Measurements from ENCODE around the gene RGS9. TPM values are rescaled to one million over a fixed set of nuclear protein-coding genes. Genes with fewer than 3 reads are reported as not detected.
"Not testable (repeated sequence)": the region's sequence is repeated elsewhere in the genome, so short reads cannot be mapped to it uniquely, and the experiment has no call there.

Gene RGS9
- total RNA-seq, 2 experiments from 2014 or later, result 2.8 to 3.5 TPM

GRCh38 chr17:65172496-65173136 lies 35.4 kb downstream of the RGS9 start:
- DNase-seq (no peak), ATAC-seq (ENCODE audit: low read depth) (no peak)
- no peak overlapping the region for H3K4me3 Mint-ChIP-seq
- H3K27me3 Mint-ChIP-seq, result peaks cover 2% of the 10 kb centered on the region
- POLR2A ChIA-PET, result interaction anchor here (0.8 to 1.3 kb wide), 3 partner anchors 9 to 198 kb away, joined by 4 to 5 read pairs (median 4); no protein-coding TSS in a partner anchor
- no peak overlapping the region for H3K27ac Mint-ChIP-seq
- peaks cover 2% of the 10 kb centered on the region for H3K36me3 Mint-ChIP-seq
- peaks cover 15% of the 10 kb centered on the region for H3K4me1 Mint-ChIP-seq
- peaks cover 9% of the 10 kb centered on the region for H3K9me3 Mint-ChIP-seq

- H3K36me3 Mint-ChIP-seq, result peaks cover 3% of the 10 kb centered on the region
- POLR2A ChIA-PET, result interaction anchor here (0.8 to 1.3 kb wide), 6 partner anchors 8 to 199 kb away, joined by 3 to 5 read pairs (median 4); no protein-coding TSS in a partner anchor
Observed at GRCh38 chr17:65173284-65173793, 36.2 kb downstream of the RGS9 start.

GRCh38 chr17:65173976-65174683 lies 37.0 kb downstream of the RGS9 start:
- no peak overlapping the region for H3K27ac Mint-ChIP-seq
- POLR2A ChIA-PET, result interaction anchor here (0.9 to 1.3 kb wide), 5 partner anchors 7 to 199 kb away, joined by 3 to 5 read pairs (median 4); no protein-coding TSS in a partner anchor

More at GRCh38 chr17:65173284-65173793, 36.2 kb downstream of the RGS9 start:
- DNase-seq (peak; percentile 61), ATAC-seq (ENCODE audit: low read depth) (peak; percentile 98)
- Mint-ChIP-seq H3K4me1 (peaks cover 17% of the 10 kb centered on the region), H3K9me3 (peaks cover 9% of the 10 kb centered on the region), H3K27ac (no peak overlapping the region), H3K4me3 (no peak overlapping the region), H3K27me3 (peaks cover 2% of the 10 kb centered on the region)

GRCh38 chr17:65174974-65175373 lies 37.8 kb downstream of the RGS9 start:
- Mint-ChIP-seq H3K36me3 (peaks cover 3% of the 10 kb centered on the region), H3K4me3 (no peak overlapping the region), H3K9me3 (peaks cover 9% of the 10 kb centered on the region), H3K4me1 (peaks cover 31% of the 10 kb centered on the region), H3K27me3 (peaks cover 2% of the 10 kb centered on the region), H3K27ac (no peak overlapping the region)
- no peak for ATAC-seq (ENCODE audit: low read depth)
- POLR2A ChIA-PET, result no interaction called here
- no peak for DNase-seq

More at GRCh38 chr17:65173976-65174683, 37.0 kb downstream of the RGS9 start:
- Mint-ChIP-seq H3K36me3 (peaks cover 3% of the 10 kb centered on the region), H3K4me3 (no peak overlapping the region), H3K9me3 (peaks cover 9% of the 10 kb centered on the region), H3K27me3 (peaks cover 2% of the 10 kb centered on the region), H3K4me1 (peaks cover 23% of the 10 kb centered on the region)
- DNase-seq, result no peak
- ATAC-seq (ENCODE audit: low read depth), result no peak

GRCh38 chr17:65175952-65176351 lies 38.8 kb downstream of the RGS9 start:
- ATAC-seq (ENCODE audit: low read depth) (no peak), DNase-seq (no peak)
- Mint-ChIP-seq H3K27ac (no peak overlapping the region), H3K9me3 (peaks cover 9% of the 10 kb centered on the region), H3K27me3 (peaks cover 2% of the 10 kb centered on the region), H3K4me1 (peaks cover 39% of the 10 kb centered on the region), H3K4me3 (no peak overlapping the region), H3K36me3 (peaks cover 3% of the 10 kb centered on the region)
- POLR2A ChIA-PET, result no interaction called here

- peaks cover 3% of the 10 kb centered on the region for H3K36me3 Mint-ChIP-seq
Observed at GRCh38 chr17:65176646-65177409, 39.7 kb downstream of the RGS9 start.

GRCh38 chr17:65177901-65178300 lies 40.7 kb downstream of the RGS9 start:
- peaks cover 9% of the 10 kb centered on the region for H3K9me3 Mint-ChIP-seq
- peaks cover 43% of the 10 kb centered on the region for H3K4me1 Mint-ChIP-seq
- no peak for DNase-seq
- no peak overlapping the region for H3K4me3 Mint-ChIP-seq
- H3K27me3 Mint-ChIP-seq, result peaks cover 2% of the 10 kb centered on the region
- no peak for ATAC-seq (ENCODE audit: low read depth)
- peaks cover 3% of the 10 kb centered on the region for H3K36me3 Mint-ChIP-seq
- POLR2A ChIA-PET, result no interaction called here
- H3K27ac Mint-ChIP-seq, result no peak overlapping the region

More at GRCh38 chr17:65176646-65177409, 39.7 kb downstream of the RGS9 start:
- ATAC-seq (ENCODE audit: low read depth), result no peak
- Mint-ChIP-seq H3K9me3 (peaks cover 9% of the 10 kb centered on the region), H3K27ac (peak overlapping the region; percentile 49), H3K27me3 (peaks cover 2% of the 10 kb centered on the region), H3K4me3 (no peak overlapping the region), H3K4me1 (peaks cover 40% of the 10 kb centered on the region)
- POLR2A ChIA-PET, result no interaction called here
- DNase-seq, result no peak

- Mint-ChIP-seq H3K27ac (peak overlapping the region; percentile 82), H3K4me1 (peaks cover 50% of the 10 kb centered on the region), H3K4me3 (peak overlapping the region; percentile 47)
- not testable (repeated sequence) for H3K27me3 Mint-ChIP-seq; H3K9me3 Mint-ChIP-seq; H3K36me3 Mint-ChIP-seq; DNase-seq; ATAC-seq (ENCODE audit: low read depth)
- POLR2A ChIA-PET, result interaction anchor here (1.0 kb wide), 1 partner anchor 39 kb away, joined by 4 read pairs; no protein-coding TSS in a partner anchor
Observed at GRCh38 chr17:65180276-65180675, 43.1 kb downstream of the RGS9 start.

GRCh38 chr17:65180752-65181236 lies 43.6 kb downstream of the RGS9 start:
- POLR2A ChIA-PET, result interaction anchor here (0.6 kb wide), 1 partner anchor 74 kb away, joined by 6 read pairs; no protein-coding TSS in a partner anchor
- not testable (repeated sequence) for DNase-seq; H3K27me3 Mint-ChIP-seq; H3K27ac Mint-ChIP-seq; H3K36me3 Mint-ChIP-seq; H3K9me3 Mint-ChIP-seq; ATAC-seq (ENCODE audit: low read depth); H3K4me3 Mint-ChIP-seq
- H3K4me1 Mint-ChIP-seq, result peaks cover 50% of the 10 kb centered on the region

GRCh38 chr17:65181237-65182061 lies 44.3 kb downstream of the RGS9 start:
- Mint-ChIP-seq H3K36me3 (peaks cover 3% of the 10 kb centered on the region), H3K4me3 (peak overlapping the region; percentile 16), H3K27ac (peak overlapping the region; percentile 47), H3K4me1 (peaks cover 50% of the 10 kb centered on the region), H3K9me3 (peaks cover 8% of the 10 kb centered on the region), H3K27me3 (peaks cover 8% of the 10 kb centered on the region)
- POLR2A ChIA-PET, result interaction anchor here (0.6 to 1.1 kb wide), 2 partner anchors 8 to 75 kb away, joined by 4 to 6 read pairs; no protein-coding TSS in a partner anchor
- ATAC-seq (ENCODE audit: low read depth), result no peak
- DNase-seq, result no peak

GRCh38 chr17:65182233-65182632 lies 45.1 kb downstream of the RGS9 start:
- Mint-ChIP-seq H3K27me3 (peaks cover 10% of the 10 kb centered on the region), H3K9me3 (peaks cover 2% of the 10 kb centered on the region), H3K27ac (peak overlapping the region; percentile 41), H3K36me3 (peaks cover 1% of the 10 kb centered on the region), H3K4me1 (peaks cover 47% of the 10 kb centered on the region), H3K4me3 (no peak overlapping the region)
- DNase-seq, result no peak
- no peak for ATAC-seq (ENCODE audit: low read depth)
- POLR2A ChIA-PET, result interaction anchor here (1.1 kb wide), 1 partner anchor 9 kb away, joined by 4 read pairs; no protein-coding TSS in a partner anchor

GRCh38 chr17:65183736-65184135 lies 46.6 kb downstream of the RGS9 start:
- H3K4me1 Mint-ChIP-seq, result peaks cover 42% of the 10 kb centered on the region
- peaks cover 10% of the 10 kb centered on the region for H3K27me3 Mint-ChIP-seq
- no peak overlapping the region for H3K27ac Mint-ChIP-seq
- DNase-seq (no peak), ATAC-seq (ENCODE audit: low read depth) (no peak)
- POLR2A ChIA-PET, result no interaction called here
- no peaks in the 10 kb centered on the region for H3K36me3 Mint-ChIP-seq
- H3K9me3 Mint-ChIP-seq, result no peaks in the 10 kb centered on the region
- no peak overlapping the region for H3K4me3 Mint-ChIP-seq

Measured in activated naive CD8-positive, alpha-beta T cell treated with anti-CD3 and anti-CD28 coated beads, Interleukin-2, amount 10 ng/mL, durations not matched to agents 7 days and 5 days (primary cell).